Middle frontal gyrus (tissue), 1 donor: ENCODE results near the gene TLDC2.
"Not testable (repeated sequence)": the region's sequence is repeated elsewhere in the genome, so short reads cannot be mapped to it uniquely, and the experiment has no call there.

ENCODE experiments used
- DNase-seq: peaks from one replicate; pipeline ENCODE4 v3.0.0-alpha.2; 2015; ENCODE audit warnings: low spot score; ENCODE audit errors: extremely low spot score

TLDC2 gene

DNA sequence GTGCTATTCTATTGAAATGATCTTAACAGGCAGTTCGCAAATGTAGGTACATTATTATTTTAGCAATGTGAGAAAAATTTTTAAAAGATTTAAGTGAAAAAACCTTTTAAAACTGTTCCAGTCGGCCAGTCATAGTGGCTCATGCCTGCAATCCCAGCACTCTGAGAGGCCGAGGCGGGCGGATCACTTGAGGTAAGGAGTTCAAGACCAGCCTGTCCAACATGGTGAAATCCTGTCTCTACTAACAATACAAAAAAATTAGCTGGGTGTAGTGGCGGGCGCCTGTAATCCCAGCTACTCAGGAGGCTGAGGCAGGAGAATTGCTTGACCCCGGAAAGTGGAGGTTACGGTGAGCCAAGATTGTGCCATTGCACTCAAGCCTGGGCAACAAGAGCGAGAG, 29.6 kb downstream of the TLDC2 start:
- not testable (repeated sequence) for DNase-seq

DNA sequence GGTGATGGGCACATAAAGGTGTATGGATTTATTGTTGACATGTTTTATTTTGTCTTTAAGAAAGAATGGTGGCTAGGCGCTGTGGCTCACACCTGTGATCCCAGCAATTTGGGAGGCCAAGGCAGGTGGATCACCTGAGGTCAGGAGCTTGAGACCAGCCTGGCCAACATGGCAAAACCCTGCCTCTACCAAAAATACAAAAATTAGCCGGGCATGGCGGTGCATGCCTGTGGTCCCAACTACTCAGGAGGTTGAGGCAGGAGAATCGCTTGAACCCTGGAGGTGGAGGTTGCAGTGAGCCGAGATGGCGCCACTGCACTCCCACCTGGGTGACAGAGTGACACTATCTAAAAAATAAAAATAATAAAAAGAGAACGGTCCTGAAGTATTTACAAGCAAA, 30.1 kb downstream of the TLDC2 start:
- not testable (repeated sequence) for DNase-seq

DNA sequence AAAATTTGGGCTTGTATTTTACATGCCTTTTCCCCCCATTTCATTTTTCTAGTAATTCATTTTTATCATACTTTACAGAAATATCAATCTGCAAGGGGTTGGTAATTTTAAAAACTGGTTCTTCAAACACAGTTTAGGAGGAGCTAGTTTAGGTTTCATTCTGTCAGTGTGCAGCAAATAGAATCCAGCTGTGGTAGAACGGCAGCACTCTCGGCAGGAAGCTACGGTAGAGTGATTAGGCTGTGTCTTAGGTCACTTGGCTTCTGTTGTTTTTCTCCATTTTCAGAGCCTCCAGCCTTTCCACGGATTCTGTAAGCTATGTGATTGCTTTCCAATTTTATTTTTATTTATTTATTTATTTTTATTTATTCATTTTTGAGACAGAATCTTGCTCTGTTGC, 32.7 kb downstream of the TLDC2 start:
- no peak for DNase-seq

DNA sequence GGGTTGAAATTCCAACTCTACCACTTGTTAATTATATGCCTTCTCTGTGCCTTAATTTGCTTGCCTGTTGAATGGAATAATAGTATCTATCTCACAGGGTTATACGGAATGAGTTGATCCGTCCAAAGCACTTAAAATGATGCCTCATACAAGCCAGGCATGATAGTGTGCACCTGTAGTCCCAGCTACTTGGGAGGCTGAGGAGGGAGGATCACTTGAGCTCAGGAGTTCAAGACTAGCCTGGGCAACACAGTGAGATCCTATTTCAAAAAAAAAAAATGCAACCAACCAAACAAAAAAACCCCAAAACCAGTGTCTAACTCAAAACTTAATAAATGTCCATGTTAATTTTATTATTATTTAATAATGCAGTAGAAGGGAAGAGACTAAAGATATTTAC, 40.3 kb downstream of the TLDC2 start:
- no peak for DNase-seq

- DNase-seq = no peak
These were observed 41.3 kb downstream of the TLDC2 start for GRCh38 chr20:36917240-36917639.

DNA sequence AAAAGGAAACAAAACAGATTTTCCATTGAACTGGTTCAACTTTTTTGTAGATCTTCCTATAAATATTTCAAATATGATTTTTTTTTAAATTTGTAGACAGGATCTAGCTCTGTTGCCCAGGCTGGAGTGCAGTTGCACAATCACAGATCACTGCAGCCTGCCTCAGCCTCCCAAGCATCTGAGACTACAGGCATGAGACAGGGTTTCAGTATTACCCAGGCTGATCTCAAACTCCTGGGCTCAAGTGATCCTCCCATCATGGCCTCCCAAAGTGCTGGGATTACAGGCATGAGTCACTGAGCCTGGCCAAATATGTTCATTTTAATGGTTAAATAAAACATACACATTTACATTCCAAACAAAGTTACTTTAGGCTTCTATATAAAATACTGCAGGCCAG, 42.0 kb downstream of the TLDC2 start:
- DNase-seq = no peak

DNA sequence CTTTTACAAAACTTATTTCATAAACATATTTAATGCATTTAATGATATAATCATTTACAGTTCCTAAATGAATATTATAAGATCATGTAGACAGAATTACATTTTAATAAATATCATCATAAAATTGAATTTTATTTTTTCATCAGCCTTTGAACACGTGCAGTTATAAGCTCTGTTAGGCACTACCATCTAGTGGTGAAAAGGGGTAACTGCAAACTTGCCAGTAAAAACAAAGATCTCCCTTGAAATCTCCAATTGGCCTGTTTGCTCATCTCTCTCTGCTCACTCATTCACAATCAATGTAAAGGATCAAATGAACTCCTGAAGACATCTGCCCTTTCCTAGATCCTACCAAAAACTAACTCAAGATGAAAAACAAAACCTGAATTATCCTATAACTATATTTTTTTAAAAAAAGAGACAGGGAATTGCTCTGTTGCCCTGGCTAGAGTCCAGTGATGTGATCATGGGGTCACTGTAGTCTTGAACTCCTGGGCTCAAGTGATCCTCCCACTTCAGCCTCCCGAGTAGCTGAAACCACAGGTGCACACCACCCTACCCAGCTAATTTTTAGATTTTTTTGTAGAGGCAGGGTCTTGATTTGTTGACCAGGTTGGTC, 43.9 kb downstream of the TLDC2 start:
- DNase-seq = peak; percentile 71

DNA sequence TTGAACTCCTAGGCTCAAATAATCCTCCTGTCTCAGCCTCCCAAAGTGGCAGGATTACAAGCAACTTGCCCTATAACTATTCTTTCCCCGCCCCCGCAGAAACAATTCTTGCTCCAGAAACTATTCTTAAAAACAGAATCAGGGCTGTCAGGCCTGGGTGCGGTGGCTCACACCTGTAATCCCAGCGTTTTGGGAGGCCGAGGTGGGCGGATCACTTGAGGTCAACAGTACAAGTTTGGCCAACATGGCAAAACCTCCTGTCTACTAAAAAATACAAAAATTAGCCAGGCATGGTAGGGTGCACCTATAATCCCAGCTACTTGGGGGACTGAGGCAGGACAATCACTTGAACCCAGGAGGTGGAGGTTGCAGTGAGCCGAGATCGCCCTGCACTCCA, 44.4 kb downstream of the TLDC2 start:
- DNase-seq = no peak

- DNase-seq = no peak
These were observed 48.5 kb downstream of the TLDC2 start for GRCh38 chr20:36924167-36925045.

DNA sequence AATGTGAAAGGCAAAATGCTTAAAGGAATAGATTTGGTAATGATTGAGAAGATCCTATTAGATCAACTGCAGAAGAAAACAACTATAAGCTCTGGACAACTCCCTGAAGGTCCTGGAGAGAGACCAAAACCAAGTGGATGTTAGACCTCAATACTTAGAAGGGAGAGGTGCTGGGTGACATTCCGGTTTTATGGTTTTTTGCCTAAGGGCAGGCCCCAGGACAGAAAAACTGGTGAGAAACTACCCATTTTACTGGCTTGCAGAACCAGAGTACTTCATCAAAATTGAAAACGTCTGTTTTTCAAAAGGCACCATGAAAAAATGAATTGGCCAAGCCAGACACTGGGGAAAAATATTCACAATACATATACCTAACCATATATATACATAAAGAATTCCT, 49.3 kb downstream of the TLDC2 start:
- DNase-seq = no peak

DNA sequence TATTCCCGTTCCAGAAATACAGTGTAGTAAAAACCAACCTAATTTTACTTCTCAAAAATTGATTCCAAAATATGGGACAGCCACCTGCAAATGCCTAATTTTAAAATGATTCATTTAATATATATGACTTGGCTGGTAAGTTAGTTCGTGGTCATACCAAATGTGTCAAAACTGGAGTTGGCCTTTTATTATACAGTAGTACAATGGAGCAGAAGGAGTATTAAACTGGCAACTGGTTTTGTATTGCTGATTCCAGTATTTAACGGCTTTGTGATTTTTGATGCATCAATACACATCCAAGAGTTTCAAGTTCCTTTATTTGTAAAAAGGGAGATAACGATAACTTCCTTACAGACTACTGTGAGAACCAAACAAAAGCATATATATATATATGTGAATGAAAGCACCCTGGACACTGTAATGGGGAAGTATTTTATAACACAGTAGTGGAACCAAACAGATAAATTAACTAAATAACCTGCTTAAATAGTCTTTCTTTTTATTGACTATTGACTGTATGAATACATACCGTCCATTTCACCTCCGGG, 50.8 kb downstream of the TLDC2 start:
- no peak for DNase-seq

DNA sequence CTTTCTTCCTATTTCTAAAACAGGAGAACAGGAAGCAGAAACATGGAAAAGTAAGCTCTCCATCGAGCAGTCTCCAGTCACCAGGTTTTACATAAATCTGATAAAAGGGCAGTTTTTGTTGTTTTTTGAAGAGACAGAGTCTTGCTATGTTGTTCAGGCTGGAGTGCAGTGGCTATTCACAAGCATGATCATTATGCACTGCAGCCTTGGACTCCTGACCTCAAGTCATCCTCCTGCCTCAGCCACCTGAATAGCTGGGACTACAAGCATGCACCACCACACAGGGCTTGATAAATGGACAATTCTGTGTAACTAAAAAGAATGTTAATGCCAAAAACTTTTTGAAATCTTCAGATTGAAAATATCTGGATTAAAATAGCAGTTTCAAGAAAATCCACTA, 51.8 kb downstream of the TLDC2 start:
- no peak for DNase-seq

- no peak for DNase-seq
These were observed 53.4 kb downstream of the TLDC2 start for GRCh38 chr20:36929290-36929689.

DNA sequence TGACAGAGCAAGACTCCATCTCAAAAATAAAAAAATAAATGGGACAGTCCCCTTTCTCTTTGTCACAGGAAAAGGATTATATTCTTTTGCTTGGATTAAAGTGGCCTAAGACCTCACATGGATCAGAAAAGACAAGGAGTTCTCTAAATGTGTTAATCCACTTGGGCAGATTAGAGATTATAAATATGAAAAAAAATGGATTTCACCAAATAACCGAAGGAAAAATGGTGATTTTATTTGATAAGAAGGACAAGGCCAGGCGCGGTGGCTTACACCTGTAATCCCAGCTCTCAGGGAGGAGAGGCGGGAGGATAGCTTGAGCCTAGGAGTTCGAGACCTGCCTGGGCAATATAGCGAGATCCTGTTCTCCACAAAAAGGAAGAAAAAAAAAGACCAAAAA, 53.8 kb downstream of the TLDC2 start:
- no peak for DNase-seq

GRCh38 chr20:36932067-36932466, 56.1 kb downstream of the TLDC2 start:
- not testable (repeated sequence) for DNase-seq

DNA sequence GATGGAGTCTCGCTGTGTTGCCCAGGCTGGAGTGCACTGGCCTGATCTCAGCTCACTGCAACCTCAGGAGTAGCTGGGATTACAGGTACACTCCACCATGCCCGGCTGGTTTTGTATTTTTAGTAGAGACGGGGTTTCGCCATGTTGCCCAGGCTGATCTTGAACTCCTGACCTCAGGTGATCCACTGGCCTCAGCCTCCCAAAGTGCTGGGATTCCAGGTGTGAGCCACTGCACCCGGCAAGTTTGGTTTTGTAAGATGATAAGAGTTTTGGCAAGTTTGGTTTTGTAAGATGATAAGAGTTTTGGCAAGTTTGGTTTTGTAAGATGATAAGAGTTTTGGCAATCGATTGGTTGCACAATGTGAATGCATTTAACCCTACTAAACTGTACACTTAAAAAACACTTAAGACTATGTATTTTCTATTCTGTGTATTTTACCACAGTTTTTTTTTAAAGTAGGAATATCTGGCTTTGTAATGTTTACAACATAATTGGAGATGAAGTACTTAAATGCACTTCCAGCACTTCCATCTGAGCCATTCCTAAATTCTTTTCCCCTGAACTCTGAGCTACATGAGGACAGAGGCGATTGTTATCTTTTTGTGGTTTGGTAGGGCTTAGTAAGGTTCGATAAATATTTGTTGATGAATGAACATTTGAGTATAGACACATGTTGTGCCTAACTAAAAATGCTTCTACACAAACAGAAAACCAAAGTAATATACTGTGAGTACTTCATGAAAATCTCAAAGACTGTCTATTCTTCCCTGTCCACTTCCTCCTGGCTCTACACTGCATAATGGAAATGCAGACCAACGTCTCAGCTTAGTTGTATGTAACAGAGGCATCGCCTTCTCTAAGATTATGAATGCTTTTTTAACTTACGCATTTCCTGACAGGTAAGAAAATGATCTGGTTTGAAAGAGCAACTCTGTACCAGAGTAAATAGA, 56.8 kb downstream of the TLDC2 start:
- no peak for DNase-seq

- DNase-seq = not testable (repeated sequence)
These were observed 57.6 kb downstream of the TLDC2 start for GRCh38 chr20:36933571-36933970.

GRCh38 chr20:36936341-36936740, 60.4 kb downstream of the TLDC2 start:
- DNase-seq = no peak

DNA sequence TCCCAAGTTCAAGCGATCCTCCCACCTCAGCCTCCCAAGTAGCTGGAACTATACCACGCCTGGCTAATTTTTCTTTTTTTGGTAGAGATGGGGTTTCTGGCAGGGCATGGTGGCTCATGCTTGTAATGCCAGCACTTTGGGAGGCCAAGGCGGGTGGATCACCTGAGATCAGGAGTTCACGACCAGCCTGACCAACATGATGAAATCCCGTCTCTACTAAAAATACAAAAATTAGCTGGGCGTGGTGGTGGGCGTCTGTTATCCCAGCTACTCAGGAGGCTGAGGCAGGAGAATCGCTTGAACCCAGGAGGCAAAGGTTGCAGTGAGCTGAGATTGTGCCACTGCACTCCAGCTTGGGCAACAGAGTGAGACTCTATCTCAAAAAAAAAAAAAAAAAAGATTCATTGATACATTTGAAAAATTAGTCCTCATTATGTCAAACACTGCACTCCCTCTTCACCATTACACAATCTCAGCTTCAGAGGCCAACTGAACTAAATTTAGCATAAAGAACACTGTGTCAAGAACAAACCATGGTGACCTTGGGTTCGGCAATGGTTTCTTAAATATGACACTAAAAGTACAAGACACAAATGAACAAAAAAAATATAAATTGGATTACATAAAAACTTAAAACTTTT, 60.9 kb downstream of the TLDC2 start:
- DNase-seq = not testable (repeated sequence)

DNA sequence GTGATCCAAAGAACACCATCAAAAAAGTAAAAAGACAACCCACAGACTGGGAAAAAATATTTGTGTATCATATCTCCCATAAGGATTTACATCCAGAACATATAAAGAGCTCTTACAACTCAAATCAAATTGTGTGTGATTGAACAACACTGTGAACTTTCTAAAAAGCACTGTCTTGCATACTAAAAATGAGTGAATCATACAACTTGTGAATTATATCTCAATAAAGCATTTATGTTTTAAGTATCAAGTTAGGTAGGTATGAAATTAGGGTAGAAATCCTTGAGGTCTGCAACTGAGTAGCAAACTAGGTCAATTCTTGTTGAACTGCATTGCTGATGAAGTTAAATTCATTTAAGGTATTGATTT, 61.4 kb downstream of the TLDC2 start:
- no peak for DNase-seq

GRCh38 chr20:36941401-36941835, 65.5 kb downstream of the TLDC2 start:
- no peak for DNase-seq
